Measurements from ENCODE around the gene MCRS1. TPM values are rescaled to one million over a fixed set of nuclear protein-coding genes. Genes with fewer than 3 reads are reported as not detected.

The MCRS1 gene
- total RNA-seq, 4 donors from 2014 or later: 68.0 to 107 (median 85.6) TPM

DNA sequence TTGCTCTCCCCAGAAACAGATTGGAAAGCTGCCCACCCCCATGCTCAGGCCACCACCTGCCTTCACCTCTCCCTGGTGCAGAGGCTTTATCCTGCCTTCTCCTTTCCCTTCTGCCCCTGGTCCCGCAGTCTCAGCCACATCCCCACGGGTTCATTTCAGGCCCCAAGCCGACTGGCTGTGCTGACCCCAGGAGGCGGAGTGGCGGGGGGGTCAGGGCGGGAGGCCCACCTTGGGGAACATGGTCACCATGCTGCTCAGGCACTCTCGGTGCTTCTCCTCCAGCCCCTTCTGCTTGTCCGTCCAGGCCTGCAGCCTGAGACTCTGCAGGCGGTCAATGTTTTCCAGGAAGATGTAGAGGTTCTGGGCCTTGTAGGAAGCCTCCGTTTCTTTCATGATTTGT, 30.6 kb upstream of the MCRS1 start:
- TF ChIP-seq, protein P1, sequence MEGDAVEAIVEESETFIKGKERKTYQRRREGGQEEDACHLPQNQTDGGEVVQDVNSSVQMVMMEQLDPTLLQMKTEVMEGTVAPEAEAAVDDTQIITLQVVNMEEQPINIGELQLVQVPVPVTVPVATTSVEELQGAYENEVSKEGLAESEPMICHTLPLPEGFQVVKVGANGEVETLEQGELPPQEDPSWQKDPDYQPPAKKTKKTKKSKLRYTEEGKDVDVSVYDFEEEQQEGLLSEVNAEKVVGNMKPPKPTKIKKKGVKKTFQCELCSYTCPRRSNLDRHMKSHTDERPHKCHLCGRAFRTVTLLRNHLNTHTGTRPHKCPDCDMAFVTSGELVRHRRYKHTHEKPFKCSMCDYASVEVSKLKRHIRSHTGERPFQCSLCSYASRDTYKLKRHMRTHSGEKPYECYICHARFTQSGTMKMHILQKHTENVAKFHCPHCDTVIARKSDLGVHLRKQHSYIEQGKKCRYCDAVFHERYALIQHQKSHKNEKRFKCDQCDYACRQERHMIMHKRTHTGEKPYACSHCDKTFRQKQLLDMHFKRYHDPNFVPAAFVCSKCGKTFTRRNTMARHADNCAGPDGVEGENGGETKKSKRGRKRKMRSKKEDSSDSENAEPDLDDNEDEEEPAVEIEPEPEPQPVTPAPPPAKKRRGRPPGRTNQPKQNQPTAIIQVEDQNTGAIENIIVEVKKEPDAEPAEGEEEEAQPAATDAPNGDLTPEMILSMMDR (IDR thresholded peaks at IDR 0.05): no peak
- no peak for TF ChIP-seq POLR2A (IDR thresholded peaks at IDR 0.05)
- Histone ChIP-seq H3K36me3 (no peaks in the 10 kb centered on the region), H3K9me3 (no peaks in the 10 kb centered on the region), H3K27me3 (no peaks in the 10 kb centered on the region), H3K4me1 (no peaks in the 10 kb centered on the region), H3K27ac (no peak overlapping the region), H3K4me3 (no peak overlapping the region)
- DNase-seq: no peak

DNA sequence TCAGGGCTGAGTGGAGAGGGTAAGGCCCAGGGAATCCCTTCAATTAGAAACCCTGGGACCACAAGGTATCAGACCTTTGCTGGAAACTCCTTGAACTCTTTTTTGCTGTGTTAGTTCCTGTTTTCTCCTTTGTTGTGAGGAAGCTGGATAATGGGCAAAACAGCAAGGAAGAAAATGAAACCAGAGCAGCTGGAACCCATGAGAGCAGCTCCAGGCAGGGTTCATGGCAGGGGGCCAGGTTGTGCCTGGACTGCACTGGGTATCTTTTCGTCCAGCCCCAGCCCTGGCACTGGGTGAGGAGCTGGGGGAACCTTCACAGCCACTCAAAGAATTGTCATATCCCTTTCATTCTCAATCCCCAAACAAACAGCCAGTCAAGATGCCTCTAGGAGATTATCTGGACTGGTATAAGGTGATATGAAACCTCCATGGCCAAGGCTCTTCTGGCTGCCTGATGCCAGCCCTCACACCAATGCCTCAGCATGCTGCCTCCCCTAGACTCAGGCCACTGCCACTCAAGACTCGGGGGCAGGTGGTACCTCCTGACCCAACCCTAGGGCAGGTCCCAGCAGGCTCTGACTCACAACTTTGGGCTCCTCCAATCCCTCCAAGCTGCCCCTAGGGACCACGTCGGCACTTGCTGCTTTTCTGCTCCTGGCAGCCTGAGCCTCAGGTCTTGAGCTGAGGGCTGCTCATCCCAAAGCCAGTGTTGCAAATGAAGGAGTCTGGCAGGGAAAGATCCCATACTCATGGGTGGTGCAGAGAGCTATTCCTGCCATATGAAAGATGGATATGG, 21.0 kb upstream of the MCRS1 start:
- TF ChIP-seq, protein P1 (IDR thresholded peaks at IDR 0.05): no peak
- TF ChIP-seq POLR2A (IDR thresholded peaks at IDR 0.05): no peak
- no peaks in the 10 kb centered on the region for H3K36me3 ChIP-seq
- no peak overlapping the region for H3K27ac ChIP-seq
- no peak for DNase-seq
- no peaks in the 10 kb centered on the region for H3K27me3 ChIP-seq
- H3K9me3 ChIP-seq: no peaks in the 10 kb centered on the region
- H3K4me1 ChIP-seq: no peaks in the 10 kb centered on the region
- H3K4me3 ChIP-seq: no peak overlapping the region

DNA sequence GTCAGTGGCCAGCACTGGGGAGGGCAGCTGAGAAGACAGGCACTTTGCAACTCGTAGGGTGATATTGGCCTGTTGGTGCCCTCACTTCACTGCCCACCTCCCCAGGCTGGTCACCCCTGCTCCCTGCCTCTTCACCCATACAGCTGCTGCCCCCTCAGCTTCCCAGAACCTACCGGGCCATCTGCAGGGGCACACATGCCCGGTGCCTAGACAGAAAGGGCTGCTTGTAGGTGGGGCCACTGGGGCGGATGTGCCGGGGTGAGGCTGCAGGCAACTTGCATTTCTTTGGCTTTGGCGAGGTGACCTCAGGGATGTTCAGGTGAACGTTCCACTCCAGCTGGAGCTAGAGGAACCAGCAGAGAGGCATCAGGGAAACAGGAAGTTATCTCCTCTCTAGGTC, 20.3 kb upstream of the MCRS1 start:
- no peak overlapping the region for H3K27ac ChIP-seq
- no peaks in the 10 kb centered on the region for H3K4me1 ChIP-seq
- no peaks in the 10 kb centered on the region for H3K36me3 ChIP-seq
- no peak for TF ChIP-seq POLR2A (IDR thresholded peaks at IDR 0.05)
- TF ChIP-seq, protein P1 (IDR thresholded peaks at IDR 0.05): no peak
- H3K9me3 ChIP-seq: no peaks in the 10 kb centered on the region
- no peak overlapping the region for H3K4me3 ChIP-seq
- DNase-seq: no peak
- no peaks in the 10 kb centered on the region for H3K27me3 ChIP-seq

DNA sequence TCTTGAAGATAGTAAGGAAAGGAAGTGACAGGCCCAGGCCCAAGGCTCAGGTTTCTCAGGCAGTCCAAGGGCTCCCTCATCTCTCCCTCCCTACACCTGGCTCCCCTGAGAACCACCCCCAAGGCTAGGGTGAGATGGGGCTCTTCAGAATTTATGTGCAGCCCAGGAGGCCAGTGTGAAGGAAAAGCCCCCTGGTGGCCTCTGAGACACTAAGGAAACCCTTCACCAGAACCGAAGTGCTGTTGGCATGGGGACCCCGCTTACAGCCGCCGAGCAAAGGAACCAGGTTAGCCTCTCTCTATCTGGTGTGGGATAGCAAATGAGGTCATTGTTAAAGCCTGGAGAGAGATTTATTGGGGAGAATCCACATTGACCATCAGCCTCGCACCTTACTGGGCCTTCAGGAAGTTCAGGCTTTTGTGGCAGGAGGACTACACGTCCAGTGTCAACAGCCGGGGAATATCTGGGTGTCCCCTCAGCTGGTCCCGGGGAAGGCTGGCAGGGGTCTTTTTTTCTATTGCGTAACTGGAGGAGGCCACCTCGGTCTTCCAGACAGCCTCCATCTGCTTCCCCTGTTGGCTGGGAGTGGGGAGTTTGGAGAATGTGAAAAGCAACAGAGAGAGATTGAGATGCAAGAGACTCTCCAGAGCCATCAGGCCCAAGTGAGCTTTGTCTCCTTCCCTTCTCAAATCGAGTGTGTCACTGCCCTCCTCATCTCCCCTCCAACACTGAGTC, 19.4 kb upstream of the MCRS1 start:
- Histone ChIP-seq H3K27ac (no peak overlapping the region), H3K9me3 (no peaks in the 10 kb centered on the region), H3K27me3 (no peaks in the 10 kb centered on the region), H3K36me3 (no peaks in the 10 kb centered on the region), H3K4me1 (peaks cover 0 to 5% (median 0%) of the 10 kb centered on the region in 4 donors), H3K4me3 (no peak overlapping the region)
- no peak for DNase-seq
- TF ChIP-seq, protein P1 (IDR thresholded peaks at IDR 0.05): no peak
- no peak for TF ChIP-seq POLR2A (IDR thresholded peaks at IDR 0.05)

DNA sequence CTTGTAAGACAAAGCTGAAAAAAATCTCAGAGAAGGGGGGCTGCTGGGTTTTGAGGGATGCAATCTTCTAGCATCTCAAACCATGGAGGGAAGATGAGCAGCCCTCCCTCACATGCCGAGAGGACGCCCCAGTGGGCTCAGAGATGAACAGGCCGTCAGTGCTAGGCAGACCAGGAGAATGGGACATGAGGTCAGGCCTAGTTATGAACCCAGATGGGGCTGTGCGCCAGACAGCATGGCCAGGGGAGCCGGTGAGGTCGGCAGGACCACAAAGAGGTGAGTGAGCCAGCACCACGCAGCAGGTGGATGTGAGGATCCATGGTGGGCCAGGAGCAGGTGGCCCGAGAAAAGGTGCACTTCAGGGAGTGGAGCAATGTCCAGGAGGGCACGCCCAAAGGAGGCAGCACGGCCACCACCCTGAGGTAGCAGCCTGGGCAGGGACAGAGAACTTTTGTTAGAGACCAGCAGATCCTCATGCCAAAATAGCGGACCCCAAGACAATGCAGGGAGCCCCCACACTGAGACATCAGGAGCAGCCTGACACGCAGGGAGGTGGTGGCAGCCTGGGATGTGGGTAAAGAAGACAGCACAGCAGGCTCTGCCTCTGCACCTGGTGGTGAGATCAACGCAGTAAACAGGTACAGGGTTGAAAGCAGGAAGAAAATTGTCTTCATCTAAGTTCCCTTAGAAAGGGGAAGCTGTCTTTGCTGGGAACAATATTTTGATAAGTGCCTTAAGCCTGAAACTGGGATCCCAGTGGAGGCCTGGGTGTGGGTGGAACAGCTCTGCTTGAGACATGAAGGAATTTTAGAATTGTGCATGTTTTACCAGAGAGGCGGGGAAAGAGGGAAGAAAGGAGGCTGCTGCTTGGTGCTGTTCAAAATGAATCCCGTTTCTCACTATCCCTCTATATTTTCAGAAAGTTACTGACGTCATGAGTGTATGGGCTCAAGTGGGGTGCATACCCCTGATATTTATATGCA, 17.8 kb upstream of the MCRS1 start:
- H3K4me1 ChIP-seq: peaks cover 0 to 5% (median 0%) of the 10 kb centered on the region in 4 donors
- TF ChIP-seq, protein P1 (IDR thresholded peaks at IDR 0.05): no peak
- no peak for TF ChIP-seq POLR2A (IDR thresholded peaks at IDR 0.05)

More for the DNA sequence above, 17.8 kb upstream of the MCRS1 start:
- no peak for DNase-seq
- H3K27me3 ChIP-seq: no peaks in the 10 kb centered on the region
- no peak overlapping the region for H3K27ac ChIP-seq
- no peaks in the 10 kb centered on the region for H3K9me3 ChIP-seq
- H3K36me3 ChIP-seq: no peaks in the 10 kb centered on the region
- no peak overlapping the region for H3K4me3 ChIP-seq
